NCI-H1092 (cell line): ENCODE results near the gene FERMT1.
"Not testable (repeated sequence)": the region's sequence is repeated elsewhere in the genome, so short reads cannot be mapped to it uniquely, and the experiment has no call there.

ENCODE experiments used
- DNase-seq: peaks from one replicate; lab custom pipeline; 2025; lab: John Stamatoyannopoulos, UW

The FERMT1 gene

DNA sequence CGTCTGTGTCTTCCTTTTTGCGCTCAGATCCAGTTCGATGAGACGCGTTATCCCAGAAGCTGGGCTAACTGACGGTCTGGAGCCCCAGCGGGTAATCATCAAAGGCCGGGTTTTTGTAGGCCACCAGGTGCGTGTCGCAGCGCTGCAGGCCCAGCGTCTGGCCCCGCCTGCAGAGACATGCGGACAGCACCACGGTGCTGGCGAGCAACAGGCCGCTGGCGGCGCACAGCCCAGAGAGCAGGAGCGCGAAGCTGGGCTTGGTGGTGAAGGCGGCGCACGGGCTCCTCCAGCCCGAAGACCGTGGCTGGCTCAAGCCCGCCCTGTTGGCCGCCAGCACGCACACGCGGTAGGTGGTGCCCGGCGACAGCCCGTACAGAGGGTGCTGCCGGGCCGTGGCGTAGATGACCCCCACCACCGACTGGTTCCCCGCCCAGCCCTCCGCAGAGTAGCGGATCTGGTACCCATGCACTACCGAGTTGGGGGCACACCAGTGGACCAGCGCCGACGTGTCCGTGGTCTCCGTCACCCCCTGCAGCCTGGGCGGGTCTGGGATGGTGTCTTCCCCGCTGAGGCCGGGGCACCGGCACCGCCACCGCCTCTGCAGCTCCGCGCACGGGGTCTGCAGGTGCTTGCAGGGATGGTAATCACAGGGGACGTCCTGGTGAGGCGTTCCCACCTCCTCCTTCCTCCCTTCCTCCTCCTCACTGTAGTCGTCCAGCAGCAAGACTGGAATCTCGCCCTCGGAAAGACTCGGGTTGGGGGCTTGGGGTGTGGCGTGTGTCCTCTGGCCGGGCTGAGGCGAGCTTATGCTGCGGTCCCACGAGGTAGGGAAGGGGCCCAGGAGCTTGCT, 81.6 kb downstream of the FERMT1 start:
- no peak for DNase-seq

DNA sequence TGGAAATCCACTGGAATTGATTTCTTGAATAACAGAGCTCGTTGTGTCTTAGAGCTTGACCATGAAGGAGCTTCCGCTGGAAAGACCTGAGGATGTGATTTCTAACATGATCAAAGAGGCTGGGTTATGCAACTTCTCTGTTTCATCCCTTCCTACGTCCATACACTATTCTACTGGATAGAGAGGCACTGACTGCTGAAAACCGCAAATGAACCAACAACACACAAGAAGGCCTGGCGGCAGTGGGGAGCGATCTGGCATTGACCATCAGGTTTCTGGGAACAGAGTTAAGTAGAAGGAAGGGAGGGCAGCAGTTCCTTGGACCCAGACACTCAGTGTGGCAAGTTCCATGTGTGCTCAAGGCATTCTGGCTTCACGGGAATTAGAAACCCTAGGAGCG, 82.3 kb downstream of the FERMT1 start:
- DNase-seq: no peak

DNA sequence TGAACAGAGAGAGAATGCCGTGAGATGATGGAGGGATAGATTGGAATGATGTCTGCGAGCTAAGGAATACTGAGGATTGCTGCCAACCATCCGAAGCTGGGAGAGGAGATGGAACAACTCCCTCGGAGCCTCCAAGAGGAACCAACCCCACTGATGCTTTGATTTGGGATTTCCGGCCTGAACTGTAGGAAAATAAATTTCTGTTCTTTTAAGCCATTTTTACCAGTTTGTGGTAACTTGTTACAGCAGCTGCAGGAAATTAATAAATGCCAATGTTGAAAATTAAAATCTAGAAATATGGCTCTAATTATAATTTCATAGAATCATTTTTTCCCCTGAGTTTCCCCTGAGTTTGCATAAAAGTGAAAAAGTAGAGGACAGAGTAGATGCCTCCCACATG, 83.1 kb downstream of the FERMT1 start:
- DNase-seq: no peak

DNA sequence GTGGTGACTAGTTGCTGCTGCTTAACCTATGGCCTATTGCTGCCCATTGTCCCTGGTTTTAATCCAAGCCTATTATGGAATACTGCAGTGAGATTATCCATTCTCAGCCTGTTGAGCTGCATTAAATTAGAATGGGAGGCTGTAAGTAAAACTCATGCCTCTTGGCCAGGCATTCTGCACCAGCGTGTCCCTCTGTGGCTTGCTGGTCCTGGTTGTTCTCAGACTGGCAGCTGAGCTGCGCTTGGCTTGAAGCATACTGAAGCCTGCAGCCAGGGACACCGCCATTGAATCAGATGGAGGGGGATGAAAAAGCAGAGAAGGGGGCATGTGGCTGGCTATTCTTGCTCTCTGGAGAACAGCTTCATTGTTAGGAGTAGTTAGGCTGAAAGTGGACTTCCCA, 84.6 kb downstream of the FERMT1 start:
- no peak for DNase-seq

DNA sequence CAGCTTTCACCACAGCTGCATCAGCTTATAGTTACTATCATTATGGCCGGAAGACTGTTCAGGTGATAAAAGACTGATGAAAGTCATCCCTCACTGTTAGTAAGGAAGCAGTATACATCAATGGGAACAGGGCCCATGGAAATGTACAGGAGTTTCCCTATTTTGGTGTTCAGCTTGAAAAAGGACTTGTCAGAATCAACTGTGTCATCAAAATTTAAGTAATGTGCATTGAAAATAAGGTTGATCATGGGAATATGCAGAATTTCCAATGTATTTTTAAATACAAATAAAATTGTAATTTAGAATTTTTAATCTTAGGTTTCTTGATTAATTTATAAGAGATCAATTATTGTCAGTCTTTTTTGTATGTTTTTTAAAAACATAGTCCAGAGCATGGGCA, 85.7 kb downstream of the FERMT1 start:
- DNase-seq: no peak

DNA sequence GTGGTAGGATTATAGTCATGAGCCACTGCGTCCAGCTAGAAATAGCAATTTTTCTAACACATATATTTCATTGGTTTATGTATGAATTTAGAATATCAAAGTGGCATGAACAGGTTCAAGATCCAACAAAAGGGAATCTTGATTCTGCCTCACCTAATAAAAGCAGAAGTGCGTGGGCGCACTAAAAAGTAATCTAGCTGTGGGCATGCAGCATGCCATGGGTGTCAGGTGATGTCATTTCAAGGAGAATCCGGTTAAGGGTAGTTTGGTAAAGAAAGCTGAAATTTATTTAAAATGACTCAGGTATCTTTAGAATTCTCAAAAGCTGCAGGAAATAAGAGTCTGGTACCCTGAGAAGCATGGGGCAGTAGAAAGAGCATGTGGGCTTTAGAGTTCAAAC, 86.6 kb downstream of the FERMT1 start:
- no peak for DNase-seq

DNA sequence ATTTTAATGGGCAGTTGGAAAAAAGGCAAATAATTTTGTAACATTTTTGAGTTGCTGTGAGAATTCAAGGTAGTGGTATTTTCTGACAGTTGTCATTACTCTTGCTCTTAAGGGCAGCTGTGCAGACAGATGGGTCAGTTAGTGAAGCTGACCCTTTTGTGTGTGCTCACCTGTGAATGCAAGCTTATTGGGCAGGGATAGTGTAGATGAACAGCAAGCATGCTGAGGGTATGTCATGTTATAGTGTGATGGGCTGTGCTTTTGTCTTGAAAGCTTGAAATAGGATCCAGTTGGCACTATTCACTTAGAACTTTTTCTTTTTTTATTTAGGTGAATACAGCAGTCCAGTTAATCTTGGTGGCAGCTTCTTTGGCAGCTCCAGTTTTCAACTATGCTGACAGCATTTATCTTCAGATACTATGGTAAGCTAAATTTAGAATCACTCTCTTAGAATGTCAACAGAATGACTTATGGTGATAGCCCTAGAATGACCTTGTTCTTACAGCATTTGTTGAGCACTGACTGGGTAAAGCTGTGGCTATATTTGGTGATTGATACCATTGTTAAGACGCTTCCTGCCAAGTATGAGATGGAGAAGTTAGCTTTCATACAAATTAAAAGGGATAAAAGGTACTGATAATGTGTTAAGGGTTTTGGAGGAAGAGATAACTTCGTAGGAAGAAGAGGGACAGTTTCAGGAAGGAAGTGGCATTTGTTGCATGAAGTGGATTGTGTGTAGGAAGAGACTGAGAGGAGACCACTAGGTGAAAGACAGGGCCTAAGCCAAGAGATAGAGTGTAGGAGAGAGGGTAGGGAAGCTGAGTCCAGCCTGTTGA, 88.5 kb downstream of the FERMT1 start:
- no peak for DNase-seq

DNA sequence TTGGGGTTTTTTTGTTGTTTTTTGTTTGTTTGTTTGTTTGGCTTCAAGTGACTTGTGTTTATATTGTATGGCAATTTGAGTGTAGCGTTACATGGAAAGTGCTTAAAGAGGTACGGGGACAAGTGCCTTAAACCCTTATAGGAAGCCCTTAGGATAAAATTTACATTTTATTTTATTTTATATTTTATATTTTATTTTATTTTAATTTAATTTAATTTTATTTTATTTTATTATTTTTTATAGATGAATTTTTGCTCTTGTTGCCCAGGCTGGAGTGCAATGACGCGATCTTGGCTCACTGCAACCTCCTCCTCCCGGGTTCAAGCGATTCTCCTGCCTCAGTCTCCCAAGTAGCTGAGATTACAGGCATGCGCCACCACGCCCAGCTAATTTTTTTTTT, 89.9 kb downstream of the FERMT1 start:
- not testable (repeated sequence) for DNase-seq

DNA sequence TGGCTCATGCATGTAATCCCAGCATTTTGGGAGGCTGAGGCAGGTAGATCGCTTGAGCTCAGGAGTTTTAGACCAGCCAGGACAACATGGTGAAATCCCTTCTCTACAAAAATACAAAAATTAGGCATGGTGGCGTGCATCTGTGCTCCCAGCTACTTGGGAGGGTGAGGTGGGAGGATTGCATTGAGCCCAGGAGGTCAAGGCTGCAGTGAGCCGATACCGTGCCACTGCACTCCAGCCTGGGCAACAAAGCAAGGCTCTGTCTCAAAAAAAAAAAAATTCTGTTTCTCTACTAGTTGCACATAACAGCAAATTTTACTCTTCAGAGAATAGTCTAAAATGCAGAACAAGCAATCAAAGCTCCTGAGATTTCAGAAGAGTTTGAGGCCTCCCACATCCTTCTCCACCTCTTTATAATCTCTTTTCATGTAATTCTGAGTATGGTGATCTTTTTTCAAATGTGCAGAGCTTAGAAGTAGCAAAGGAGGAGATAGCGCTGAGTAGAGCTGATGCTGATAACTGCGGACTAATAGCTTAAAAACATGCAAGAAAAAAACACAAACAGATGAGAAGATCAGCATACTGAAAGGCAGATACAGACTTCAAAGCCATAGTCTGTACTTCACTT, 92.3 kb downstream of the FERMT1 start:
- no peak for DNase-seq

DNA sequence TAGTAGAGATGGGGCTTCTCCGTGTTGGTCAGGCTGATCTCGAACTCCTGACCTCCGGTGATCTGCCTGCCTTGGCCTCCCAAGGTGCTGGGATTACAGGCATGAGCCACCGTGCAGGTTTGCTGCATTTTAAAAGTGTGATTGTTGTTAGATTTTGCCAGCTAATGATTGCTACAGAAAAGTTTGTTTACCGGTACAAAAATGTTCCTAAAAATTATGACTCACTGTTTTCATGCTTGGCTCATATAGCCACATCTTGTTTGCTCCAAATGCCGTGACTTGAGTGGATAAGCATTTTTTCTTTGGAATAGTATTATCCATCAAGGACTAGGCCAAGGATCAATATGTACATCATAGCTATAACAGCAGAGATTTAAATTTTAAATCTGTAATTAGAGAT, 93.3 kb downstream of the FERMT1 start:
- no peak for DNase-seq

DNA sequence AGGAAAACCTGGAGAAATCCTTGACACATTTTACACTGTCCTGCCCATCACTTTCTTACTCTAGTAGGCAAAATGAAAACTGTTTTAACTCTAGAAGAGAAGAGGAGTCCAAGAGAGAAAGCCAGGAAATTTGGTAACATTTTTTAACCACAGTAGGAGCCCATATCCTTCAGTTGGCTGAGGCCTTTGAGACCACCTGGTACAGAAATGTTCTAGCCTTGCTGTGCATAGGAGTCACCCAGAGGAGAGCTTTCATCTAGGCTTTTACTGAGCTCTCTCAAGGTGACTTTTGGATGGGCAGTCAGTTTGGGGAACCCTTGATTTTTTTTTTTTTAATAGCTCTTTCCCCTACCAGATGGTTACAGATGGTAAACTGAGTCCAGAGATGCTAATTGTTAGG, 94.0 kb downstream of the FERMT1 start:
- DNase-seq: no peak

DNA sequence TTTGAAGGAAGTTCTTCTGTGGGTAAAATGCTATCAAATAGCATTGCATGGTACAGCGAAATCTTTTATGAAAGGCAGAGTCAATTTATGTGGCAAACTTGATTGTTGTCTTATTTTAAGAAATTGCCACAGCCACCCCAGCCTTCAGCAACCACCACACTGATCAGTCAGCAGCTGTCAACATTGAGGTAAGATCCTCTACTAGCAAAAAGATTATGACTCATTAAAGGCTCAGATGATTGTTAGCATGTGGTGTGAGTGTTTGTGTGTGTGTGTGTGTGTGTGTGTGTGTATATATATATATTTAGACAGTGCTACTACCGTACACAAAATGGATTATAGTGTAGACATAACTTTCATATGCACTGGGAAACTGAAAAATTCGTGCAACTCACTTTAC, 96.8 kb downstream of the FERMT1 start:
- no peak for DNase-seq
